ENCODE data around the gene FAM3A. TPM values are rescaled to one million over a fixed set of nuclear protein-coding genes. Genes with fewer than 3 reads are reported as not detected.
A peak's percentile ranks its signal among the peaks of the same experiment; 100 is the strongest.

FAM3A gene
- total and polyA plus RNA-seq, 9 of the 15 experiments (the other 6 are each of a cell fraction or from before 2014, with no cell fraction given) = 0.75 to 70.6 (median 27.0) TPM

DNA sequence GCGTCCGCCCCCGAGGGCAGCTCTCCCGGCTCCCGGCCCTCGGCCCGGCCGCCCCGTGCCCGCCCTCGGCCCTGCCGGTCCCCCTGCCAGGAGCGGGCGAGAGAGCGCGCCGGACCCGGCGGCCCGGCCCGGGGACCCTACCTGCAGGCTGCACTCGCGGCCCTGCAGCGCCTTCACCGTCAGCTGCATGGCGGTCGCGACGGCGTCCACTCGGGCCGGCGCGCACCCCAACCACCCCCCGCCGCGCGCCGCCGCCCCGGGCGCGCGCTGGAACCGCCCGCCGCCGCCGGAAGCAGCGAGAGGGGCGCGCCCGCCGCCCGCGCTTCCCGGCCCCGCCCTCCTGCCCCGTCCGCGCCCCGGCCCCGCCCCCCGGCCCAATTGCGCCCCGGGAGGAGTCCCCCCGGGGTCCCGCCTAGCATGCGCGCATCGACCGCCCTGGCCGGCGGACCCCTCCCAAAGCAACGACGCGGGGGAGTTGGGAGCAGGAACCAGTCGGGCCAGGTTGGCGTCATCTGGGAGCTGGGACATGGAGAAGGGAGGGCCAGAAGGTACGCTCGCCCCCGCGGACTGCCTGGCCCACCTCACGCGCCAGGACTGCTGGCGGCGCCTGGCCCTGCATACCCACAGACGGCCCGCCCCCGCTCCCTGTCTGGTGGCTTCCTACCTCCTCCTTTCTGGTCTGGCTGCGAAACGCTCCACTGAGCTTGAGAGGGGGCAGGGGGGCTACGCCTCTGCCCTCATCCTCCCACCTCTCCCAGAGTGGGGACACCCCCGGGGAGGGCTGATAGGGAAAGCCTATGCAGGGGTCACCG, 29.4 kb downstream of the FAM3A start, which contains the start of gene UBL4A (continued):
- no peak for TF ChIP-seq PTTG1 (tag; IDR thresholded peaks at IDR 0.05; ENCODE audit: low read depth)
- TF ChIP-seq SAFB2 (IDR thresholded peaks at IDR 0.05; ENCODE audit: borderline replicate concordance, low read depth, low read length, severe bottlenecking) = no peak
- no peak for TF ChIP-seq THAP7 (CRISPR knock-in tag; IDR thresholded peaks at IDR 0.05)
- no peak for TF ChIP-seq PBX2 (CRISPR knock-in tag; IDR thresholded peaks at IDR 0.05; ENCODE audit: low read depth)
- no peak for TF ChIP-seq PBX2 (tag; conservative IDR thresholded peaks at IDR 0.05; ENCODE audit: low read depth)
- TF ChIP-seq PHF21A (IDR thresholded peaks at IDR 0.05; ENCODE audit: borderline replicate concordance, low read depth) = no peak
- TF ChIP-seq TCF3 (CRISPR knock-in tag; IDR thresholded peaks at IDR 0.05) = no peak
- TF ChIP-seq TEAD1 (CRISPR knock-in tag; IDR thresholded peaks at IDR 0.05) = no peak
- TF ChIP-seq E2F3 (CRISPR knock-in tag; IDR thresholded peaks at IDR 0.05) = no peak
- no peak for TF ChIP-seq PML (IDR thresholded peaks at IDR 0.05; ENCODE audit: low read length)
- no peak for TF ChIP-seq ZBTB40 (IDR thresholded peaks at IDR 0.05)
- no peak for TF ChIP-seq ZBTB40 (CRISPR knock-in tag; IDR thresholded peaks at IDR 0.05)
- peak; percentile 67; the same call in 1 of the 2 replicates for TF ChIP-seq ERF (CRISPR knock-in tag; IDR thresholded peaks at IDR 0.05)
- TF ChIP-seq SMAD1 (IDR thresholded peaks at IDR 0.05; ENCODE audit: low read depth, low read length, partially characterized antibody) = no peak
- TF ChIP-seq SMAD4 (CRISPR knock-in tag; conservative IDR thresholded peaks at IDR 0.05) = peak; percentile 92
- TF ChIP-seq TAF15 (IDR thresholded peaks at IDR 0.05; ENCODE audit: low read depth, low read length) = no peak
